Amniotic epithelial cell (primary cell): ENCODE data around the gene FOXK2.
"Not testable (repeated sequence)": the region's sequence is repeated elsewhere in the genome, so short reads cannot be mapped to it uniquely, and the experiment has no call there.

ENCODE experiments used
- DNase-seq: peaks from one replicate; pipeline ENCODE4 v3.0.0-alpha.2; 2010; ENCODE audit warnings: low read depth

The FOXK2 gene

GRCh38 chr17:82495844-82496528 is 23.5 kb upstream of the FOXK2 start:
- no peak for DNase-seq

GRCh38 chr17:82496529-82497434 is 22.8 kb upstream of the FOXK2 start:
- peak; percentile 87 for DNase-seq

- peak; percentile 97 for DNase-seq
Measured at GRCh38 chr17:82497483-82498405, 21.8 kb upstream of the FOXK2 start.

GRCh38 chr17:82502207-82502606 is 17.3 kb upstream of the FOXK2 start:
- DNase-seq: no peak

- no peak for DNase-seq
Measured at GRCh38 chr17:82503094-82503727, 16.3 kb upstream of the FOXK2 start.

- no peak for DNase-seq
Measured at GRCh38 chr17:82503728-82504308, 15.7 kb upstream of the FOXK2 start.

GRCh38 chr17:82505296-82505695 is 14.2 kb upstream of the FOXK2 start:
- DNase-seq: no peak

GRCh38 chr17:82506402-82506801 is 13.1 kb upstream of the FOXK2 start:
- not testable (repeated sequence) for DNase-seq

- DNase-seq: no peak
Measured at GRCh38 chr17:82507631-82508175, 11.8 kb upstream of the FOXK2 start.

GRCh38 chr17:82511642-82512041 is 7.9 kb upstream of the FOXK2 start:
- DNase-seq: not testable (repeated sequence)

- not testable (repeated sequence) for DNase-seq
Measured at GRCh38 chr17:82513864-82514263, 5.7 kb upstream of the FOXK2 start.

- DNase-seq: peak; percentile 74
Measured at GRCh38 chr17:82517230-82517865, 2.2 kb upstream of the FOXK2 start.

- DNase-seq: no peak
Measured at GRCh38 chr17:82519971-82520903, 705 bp downstream of the FOXK2 start.

GRCh38 chr17:82524540-82524939 is 5.0 kb downstream of the FOXK2 start:
- DNase-seq: no peak

- no peak for DNase-seq
Measured at GRCh38 chr17:82525712-82526111, 6.2 kb downstream of the FOXK2 start.

- DNase-seq: no peak
Measured at GRCh38 chr17:82527898-82528297, 8.4 kb downstream of the FOXK2 start.

- peak; percentile 63 for DNase-seq
Measured at GRCh38 chr17:82528484-82529265, 9.1 kb downstream of the FOXK2 start.

- no peak for DNase-seq
Measured at GRCh38 chr17:82529914-82530300, 10.4 kb downstream of the FOXK2 start.
